Neural cell (in vitro differentiated cells): Measurements from ENCODE around the gene THRB. TPM values are rescaled to one million over a fixed set of nuclear protein-coding genes. Genes with fewer than 3 reads are reported as not detected.

ENCODE experiments used
- H2AFZ ChIP-seq: fragments of 200-600, 300-800 bp; sonication (generic), shearing (Covaris generic); 2 replicates; pipeline ENCODE4 v1.6.0; 2014; ENCODE audit warnings: low read depth, mild to moderate bottlenecking, antibody characterized with exemption, low read length, moderate library complexity
- H3F3A ChIP-seq: fragments of 200-600 bp; shearing (Covaris generic); 2 replicates; pipeline ENCODE4 v1.6.1; 2016; ENCODE audit warnings: mild to moderate bottlenecking, moderate library complexity, mixed read lengths, antibody characterized with exemption, low read length; ENCODE audit not compliant: insufficient read depth, poor library complexity, severe bottlenecking
- H3K27ac ChIP-seq: fragments of 200-600, 300-800 bp; sonication (generic), shearing (Covaris generic); 2 replicates; pipeline ENCODE4 v1.5.1; 2014; ENCODE audit warnings: mild to moderate bottlenecking, low read length, moderate library complexity
- H3K27me3 ChIP-seq: fragments of 300-800, 200-600 bp; sonication (generic), shearing (Covaris generic); 2 replicates; pipeline ENCODE4 v1.6.0; 2014; ENCODE audit warnings: mild to moderate bottlenecking, low read depth, low read length, moderate library complexity; ENCODE audit not compliant: insufficient read depth
- H3K36me3 ChIP-seq: fragments of 300-800, 200-600 bp; sonication (generic), shearing (Covaris generic); 2 replicates; pipeline ENCODE4 v1.5.1; 2014; ENCODE audit warnings: mild to moderate bottlenecking, antibody characterized with exemption, low read length, moderate library complexity; ENCODE audit not compliant: insufficient read depth
- H3K4me2 ChIP-seq: fragments of 300-800, 200-600 bp; sonication (generic), shearing (Covaris generic); 2 replicates; pipeline ENCODE4 v1.6.0; 2014; ENCODE audit warnings: mild to moderate bottlenecking, low read length
- H3K4me3 ChIP-seq: fragments of 300-800, 200-600 bp; sonication (generic), shearing (Covaris generic); 2 replicates; pipeline ENCODE4 v1.5.1; 2014; ENCODE audit warnings: mild to moderate bottlenecking, low read length, moderate library complexity
- H3K79me2 ChIP-seq: fragments of 200-600 bp; shearing (Covaris generic); replicated peaks from 2 replicates; pipeline ENCODE4 v1.6.0; 2014; ENCODE audit warnings: mild to moderate bottlenecking, low read length, moderate library complexity; ENCODE audit not compliant: insufficient read depth
- H3K9ac ChIP-seq: fragments of 300-800, 200-600 bp; sonication (generic), shearing (Covaris generic); 2 replicates; pipeline ENCODE4 v1.6.1; 2016; ENCODE audit warnings: mild to moderate bottlenecking, low read length, mixed read lengths
- H3K9me2 ChIP-seq: fragments of 200-600 bp; shearing (Covaris generic); 2 replicates; pipeline ENCODE4 v1.6.1; 2016; ENCODE audit warnings: mild to moderate bottlenecking, low read length, mixed read lengths; ENCODE audit not compliant: insufficient read depth
- H3K9me3 ChIP-seq: fragments of 200-600, 300-800 bp; sonication (generic), shearing (Covaris generic); 2 replicates; pipeline ENCODE4 v1.6.1; 2016; ENCODE audit warnings: mild to moderate bottlenecking, mixed run types, low read length, moderate library complexity, mixed read lengths
- H4K20me1 ChIP-seq: fragments of 200-600 bp; shearing (Covaris generic); 2 replicates; pipeline ENCODE4 v1.6.1; 2016; ENCODE audit warnings: mild to moderate bottlenecking, mixed run types; ENCODE audit not compliant: insufficient read depth
- EP300 ChIP-seq: fragments of 450-650 bp; conservative IDR thresholded peaks from 2 replicates; pipeline ENCODE4 v1.6.1; 2014; ENCODE audit warnings: antibody characterized with exemption, mild to moderate bottlenecking, moderate library complexity; ENCODE audit not compliant: poor library complexity, severe bottlenecking
- EZH2 ChIP-seq: fragments of 200-600, 300-800 bp; shearing (Covaris generic), sonication (generic); IDR thresholded peaks from 2 replicates; pipeline ENCODE4 v1.6.1; 2014; ENCODE audit warnings: antibody characterized with exemption, low read length, borderline replicate concordance, mild to moderate bottlenecking; ENCODE audit not compliant: insufficient read depth, poor library complexity, severe bottlenecking
- MXI1 ChIP-seq: fragments of 450-650 bp; conservative IDR thresholded peaks from 2 replicates; pipeline ENCODE4 v1.6.1; 2014; ENCODE audit warnings: antibody characterized with exemption, mild to moderate bottlenecking; ENCODE audit not compliant: poor library complexity, severe bottlenecking
- POLR2AphosphoS5 ChIP-seq: IDR thresholded peaks from 2 replicates; pipeline ENCODE4 v1.6.1; 2012
- RAD21 ChIP-seq: fragments of 450-650 bp; conservative IDR thresholded peaks from 2 replicates; pipeline ENCODE4 v1.6.1; 2014; ENCODE audit warnings: antibody characterized with exemption, mild to moderate bottlenecking, moderate library complexity
- SMC3 ChIP-seq: fragments of 450-650 bp; conservative IDR thresholded peaks from 2 replicates; pipeline ENCODE4 v1.6.1; 2014; ENCODE audit warnings: antibody characterized with exemption, mild to moderate bottlenecking, moderate library complexity; ENCODE audit not compliant: poor library complexity
- TAF1 ChIP-seq: IDR thresholded peaks from 2 replicates; pipeline ENCODE4 v1.6.1; 2012; ENCODE audit warnings: low read depth
- polyA plus RNA-seq: library from polyadenylated mRNA; depleted of rRNA; stranded (reverse); fragments of >200 nt; gene quantifications from 2 replicates; pipeline ENCODE4 v1.2.3, GENCODE V29; 2014
- TF ChIP-seq, protein P1 (sequence below): IDR thresholded peaks from 2 replicates; pipeline ENCODE4 v1.6.1; 2012; ENCODE audit warnings: borderline replicate concordance
- TF ChIP-seq, protein P2 (sequence below): fragments of 450-650 bp; IDR thresholded peaks from 2 replicates; pipeline ENCODE4 v1.5.1; 2014; ENCODE audit warnings: antibody characterized with exemption, mild to moderate bottlenecking, moderate library complexity; ENCODE audit not compliant: poor library complexity, severe bottlenecking

The THRB gene
- polyA plus RNA-seq, 1 donor from 2014 or later: 1.7 TPM

DNA sequence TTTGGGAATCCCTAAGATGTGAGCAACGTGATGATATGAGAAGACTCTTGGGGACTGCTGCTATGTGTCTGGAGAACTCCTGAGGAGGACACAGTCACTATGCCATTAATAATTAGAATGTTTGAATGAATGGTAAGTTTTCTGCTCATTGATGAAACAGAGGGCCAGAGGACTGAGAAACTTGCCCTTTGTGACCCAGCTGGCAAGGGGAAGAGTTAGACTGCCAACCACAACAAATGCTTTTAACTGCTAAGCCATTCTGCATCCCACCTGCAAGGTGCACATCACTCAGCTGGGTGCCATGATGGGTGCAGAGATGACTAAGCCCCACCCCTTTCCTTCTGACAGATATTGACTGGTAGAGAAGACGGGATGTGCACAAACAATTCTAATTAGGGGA lies 249.6 kb downstream of the THRB start:
- no peaks in the 10 kb centered on the region for H3K27me3 ChIP-seq
- H3K4me2 ChIP-seq: no peak overlapping the region
- H4K20me1 ChIP-seq: no peaks in the 10 kb centered on the region
- H3K79me2 ChIP-seq: no peaks in the 10 kb centered on the region
- no peaks in the 10 kb centered on the region for H3K36me3 ChIP-seq
- TF ChIP-seq SMC3 (no peak), EP300 (no peak), EZH2 (no peak)
- TF ChIP-seq, protein P1, sequence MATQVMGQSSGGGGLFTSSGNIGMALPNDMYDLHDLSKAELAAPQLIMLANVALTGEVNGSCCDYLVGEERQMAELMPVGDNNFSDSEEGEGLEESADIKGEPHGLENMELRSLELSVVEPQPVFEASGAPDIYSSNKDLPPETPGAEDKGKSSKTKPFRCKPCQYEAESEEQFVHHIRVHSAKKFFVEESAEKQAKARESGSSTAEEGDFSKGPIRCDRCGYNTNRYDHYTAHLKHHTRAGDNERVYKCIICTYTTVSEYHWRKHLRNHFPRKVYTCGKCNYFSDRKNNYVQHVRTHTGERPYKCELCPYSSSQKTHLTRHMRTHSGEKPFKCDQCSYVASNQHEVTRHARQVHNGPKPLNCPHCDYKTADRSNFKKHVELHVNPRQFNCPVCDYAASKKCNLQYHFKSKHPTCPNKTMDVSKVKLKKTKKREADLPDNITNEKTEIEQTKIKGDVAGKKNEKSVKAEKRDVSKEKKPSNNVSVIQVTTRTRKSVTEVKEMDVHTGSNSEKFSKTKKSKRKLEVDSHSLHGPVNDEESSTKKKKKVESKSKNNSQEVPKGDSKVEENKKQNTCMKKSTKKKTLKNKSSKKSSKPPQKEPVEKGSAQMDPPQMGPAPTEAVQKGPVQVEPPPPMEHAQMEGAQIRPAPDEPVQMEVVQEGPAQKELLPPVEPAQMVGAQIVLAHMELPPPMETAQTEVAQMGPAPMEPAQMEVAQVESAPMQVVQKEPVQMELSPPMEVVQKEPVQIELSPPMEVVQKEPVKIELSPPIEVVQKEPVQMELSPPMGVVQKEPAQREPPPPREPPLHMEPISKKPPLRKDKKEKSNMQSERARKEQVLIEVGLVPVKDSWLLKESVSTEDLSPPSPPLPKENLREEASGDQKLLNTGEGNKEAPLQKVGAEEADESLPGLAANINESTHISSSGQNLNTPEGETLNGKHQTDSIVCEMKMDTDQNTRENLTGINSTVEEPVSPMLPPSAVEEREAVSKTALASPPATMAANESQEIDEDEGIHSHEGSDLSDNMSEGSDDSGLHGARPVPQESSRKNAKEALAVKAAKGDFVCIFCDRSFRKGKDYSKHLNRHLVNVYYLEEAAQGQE: no peak
- no peak overlapping the region for H3K9ac ChIP-seq
- H3K27ac ChIP-seq: no peak overlapping the region
- H3F3A ChIP-seq: no peaks in the 10 kb centered on the region
- no peaks in the 10 kb centered on the region for H3K9me2 ChIP-seq
- H3K9me3 ChIP-seq: no peaks in the 10 kb centered on the region
- no peak overlapping the region for H2AFZ ChIP-seq
- no peak overlapping the region for H3K4me3 ChIP-seq

DNA sequence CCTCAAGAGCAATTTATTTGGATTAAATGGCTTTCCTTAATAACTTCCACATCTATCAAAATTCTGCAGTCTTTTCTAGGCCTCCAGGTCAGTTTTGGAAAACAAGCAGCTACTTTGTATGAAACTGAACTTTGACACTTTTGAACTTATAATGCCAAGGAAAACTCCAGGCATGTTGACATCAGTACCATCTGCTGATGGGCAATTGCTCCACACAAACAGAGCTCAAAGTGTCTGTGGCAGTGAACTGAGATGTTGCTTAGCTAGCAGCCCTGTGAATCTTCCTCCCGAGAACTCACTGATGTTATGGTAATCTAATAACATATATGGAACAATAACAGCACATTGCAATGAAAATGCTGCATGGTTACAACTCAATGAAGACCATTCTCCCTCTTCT lies 250.2 kb downstream of the THRB start:
- H3K4me2 ChIP-seq: no peak overlapping the region
- no peaks in the 10 kb centered on the region for H4K20me1 ChIP-seq
- no peak overlapping the region for H3K4me3 ChIP-seq
- no peaks in the 10 kb centered on the region for H3F3A ChIP-seq
- H3K9me2 ChIP-seq: no peaks in the 10 kb centered on the region
- H3K79me2 ChIP-seq: no peaks in the 10 kb centered on the region
- H3K9me3 ChIP-seq: no peaks in the 10 kb centered on the region
- TF ChIP-seq, protein P2, sequence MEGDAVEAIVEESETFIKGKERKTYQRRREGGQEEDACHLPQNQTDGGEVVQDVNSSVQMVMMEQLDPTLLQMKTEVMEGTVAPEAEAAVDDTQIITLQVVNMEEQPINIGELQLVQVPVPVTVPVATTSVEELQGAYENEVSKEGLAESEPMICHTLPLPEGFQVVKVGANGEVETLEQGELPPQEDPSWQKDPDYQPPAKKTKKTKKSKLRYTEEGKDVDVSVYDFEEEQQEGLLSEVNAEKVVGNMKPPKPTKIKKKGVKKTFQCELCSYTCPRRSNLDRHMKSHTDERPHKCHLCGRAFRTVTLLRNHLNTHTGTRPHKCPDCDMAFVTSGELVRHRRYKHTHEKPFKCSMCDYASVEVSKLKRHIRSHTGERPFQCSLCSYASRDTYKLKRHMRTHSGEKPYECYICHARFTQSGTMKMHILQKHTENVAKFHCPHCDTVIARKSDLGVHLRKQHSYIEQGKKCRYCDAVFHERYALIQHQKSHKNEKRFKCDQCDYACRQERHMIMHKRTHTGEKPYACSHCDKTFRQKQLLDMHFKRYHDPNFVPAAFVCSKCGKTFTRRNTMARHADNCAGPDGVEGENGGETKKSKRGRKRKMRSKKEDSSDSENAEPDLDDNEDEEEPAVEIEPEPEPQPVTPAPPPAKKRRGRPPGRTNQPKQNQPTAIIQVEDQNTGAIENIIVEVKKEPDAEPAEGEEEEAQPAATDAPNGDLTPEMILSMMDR: no peak
- TF ChIP-seq, protein P1: no peak
- TF ChIP-seq EZH2: no peak
- no peak for TF ChIP-seq SMC3
- no peak for TF ChIP-seq TAF1
- TF ChIP-seq RAD21: no peak
- no peak for TF ChIP-seq MXI1
- no peak for TF ChIP-seq EP300
- TF ChIP-seq POLR2AphosphoS5: no peak
- no peak overlapping the region for H3K9ac ChIP-seq
- H3K27ac ChIP-seq: no peak overlapping the region
- H3K27me3 ChIP-seq: no peaks in the 10 kb centered on the region
- H3K36me3 ChIP-seq: no peaks in the 10 kb centered on the region
- no peak overlapping the region for H2AFZ ChIP-seq
